ENCODE measurements around the gene THTPA.
A peak's percentile ranks its signal among the peaks of the same experiment; 100 is the strongest.

THTPA gene

DNA sequence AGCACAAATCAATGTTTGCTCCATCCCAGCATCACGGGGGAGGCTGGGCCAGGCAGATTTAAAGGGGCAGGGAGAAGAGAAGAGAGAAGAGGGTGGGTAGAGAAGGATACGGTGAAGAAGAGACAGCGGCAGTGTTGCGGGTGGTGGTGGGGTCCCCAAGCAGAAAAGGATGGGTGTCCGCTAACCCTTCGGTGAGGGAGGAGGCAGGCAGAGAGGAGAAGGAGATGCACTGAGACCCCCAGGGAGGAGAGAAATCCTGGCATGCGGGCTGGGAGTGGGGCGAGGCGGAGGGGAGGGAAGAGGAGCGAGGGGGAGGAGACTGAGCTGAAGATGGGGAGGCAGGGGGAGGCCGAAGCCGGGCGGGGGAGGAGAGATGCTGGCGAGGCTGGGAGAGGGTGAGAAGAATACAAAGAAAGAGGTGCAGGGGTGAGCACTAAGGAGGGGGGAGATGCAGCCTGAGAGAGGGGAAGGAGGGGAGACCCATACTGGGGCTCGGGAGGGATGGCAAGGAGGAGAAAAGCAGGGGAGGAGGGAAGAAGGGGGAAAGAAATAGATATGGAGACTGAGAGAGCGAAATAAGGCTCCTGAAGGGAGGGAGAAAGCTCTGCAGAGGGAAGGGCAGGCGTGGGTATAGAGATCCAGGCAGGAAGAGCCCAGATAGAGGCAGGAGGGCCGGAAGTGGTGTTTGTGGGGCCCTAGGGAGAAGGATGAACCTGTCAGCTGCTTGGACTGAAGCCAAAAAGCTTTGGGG lies 22.7 kb downstream of the THTPA start, which contains the start of gene JPH4:
JPH4 (minus strand) TSS at position 231 of the 751 bp plus-strand sequence. CDS start 1,337 bp downstream, outside the sequence.
- H2AFZ ChIP-seq (ENCODE audit: low read length) = peak within 1 kb of the TSS; percentile 95

DNA sequence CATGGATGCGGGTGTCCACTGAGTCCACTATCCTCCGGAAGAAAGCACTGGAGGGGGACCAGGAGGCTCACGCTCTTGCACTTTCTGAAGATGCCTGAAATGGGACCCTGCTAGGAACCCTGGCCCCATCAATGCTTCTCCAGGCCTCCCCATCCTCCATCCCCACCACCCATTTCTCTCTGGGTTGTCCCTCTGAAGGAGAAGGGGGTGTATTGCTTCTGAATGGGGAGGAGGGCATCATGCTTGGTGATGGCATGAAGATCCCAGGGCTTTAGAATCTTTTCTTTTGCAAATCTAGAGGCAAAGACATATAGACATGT lies 23.2 kb downstream of the THTPA start:
- H2AK5ac ChIP-seq (ENCODE audit: low read depth, low read length) = peak overlapping the region; percentile 64
- H3K4me2 ChIP-seq (ENCODE audit: insufficient read depth, low read length, poor library complexity, severe bottlenecking) = no peak overlapping the region
- H3K4me3 ChIP-seq (ENCODE audit: low read length in 2 of 2) = peak overlapping the region in 1 of 2 donors; percentile 48
- H2BK15ac ChIP-seq (ENCODE audit: low read length) = peak overlapping the region; percentile 99
- peak overlapping the region; percentile 62 for H3K27ac ChIP-seq (replicated peaks; ENCODE audit: low read length)
- peaks cover 19 to 55% (median 29%) of the 10 kb centered on the region in 3 experiments for H3K27me3 ChIP-seq (ENCODE audit: control insufficient read depth in 3 of 3, insufficient read depth in 3 of 3, low read depth in 1 of 3, low read length in 3 of 3)
- H3K23ac ChIP-seq (ENCODE audit: low read depth, low read length, poor library complexity) = no peak overlapping the region
- no peak overlapping the region for H2BK12ac ChIP-seq (ENCODE audit: low read length)
- H2BK120ac ChIP-seq (ENCODE audit: low read depth, low read length) = peak overlapping the region; percentile 65
- no peak for DNase-seq (ENCODE audit: low spot score)
- peak overlapping the region; percentile 89 for H3K18ac ChIP-seq (ENCODE audit: low read length)
- no peaks in the 10 kb centered on the region for H3K9me3 ChIP-seq (replicated peaks in 1 of 2; ENCODE audit: control insufficient read depth in 2 of 2, insufficient read depth in 1 of 2, low read depth in 1 of 2, low read length in 2 of 2)
- no peak overlapping the region for H3K4ac ChIP-seq (ENCODE audit: low read length)
- H2AFZ ChIP-seq (ENCODE audit: low read length) = peak overlapping the region; percentile 95
- peaks cover 3% of the 10 kb centered on the region for H3K79me1 ChIP-seq (ENCODE audit: low read depth, low read length)
- WGBS, 2 donors (ENCODE audit: extremely low coverage in 2 of 2, insufficient read length in 2 of 2, insufficient replicate concordance in 1 of 2) = no CpG with 5 or more reads among the region's 3 CpGs
- H3K4me1 ChIP-seq (ENCODE audit: control insufficient read depth in 2 of 2, insufficient read depth in 1 of 2, low read depth in 1 of 2, low read length in 2 of 2) = peaks cover 6 to 13% of the 10 kb centered on the region in 2 donors
- H3K14ac ChIP-seq (ENCODE audit: low read length) = peak overlapping the region; percentile 44
- peaks cover 0 to 2% of the 10 kb centered on the region in 2 donors for H3K36me3 ChIP-seq (replicated peaks in 1 of 2; ENCODE audit: control insufficient read depth in 2 of 2, insufficient read depth in 2 of 2, low read length in 2 of 2)
- no peak overlapping the region for H3K9ac ChIP-seq (ENCODE audit: low read depth, low read length, poor library complexity)
- no peak overlapping the region for H4K91ac ChIP-seq (ENCODE audit: low read depth, low read length, poor library complexity)
- peak overlapping the region; percentile 50 for H4K8ac ChIP-seq (ENCODE audit: low read depth, low read length)
- peak overlapping the region; percentile 88 for H2BK5ac ChIP-seq (ENCODE audit: low read length)

More for the DNA sequence above, 22.7 kb downstream of the THTPA start, which contains the start of gene JPH4:
- H4K91ac ChIP-seq (ENCODE audit: low read depth, low read length, poor library complexity) = no peak within 1 kb of the TSS
- WGBS, 2 donors (ENCODE audit: extremely low coverage in 2 of 2, insufficient read length in 2 of 2, insufficient replicate concordance in 1 of 2) = no CpG with 5 or more reads among the region's 18 CpGs
- peak within 1 kb of the TSS; percentile 48 to 80 for H3K4me3 ChIP-seq (ENCODE audit: low read length in 2 of 2)
- H2BK12ac ChIP-seq (ENCODE audit: low read length) = peak within 1 kb of the TSS; percentile 63
- H3K14ac ChIP-seq (ENCODE audit: low read length) = peak within 1 kb of the TSS; percentile 94
- peaks cover 0 to 2% of the 10 kb centered on the region in 2 donors for H3K36me3 ChIP-seq (replicated peaks in 1 of 2; ENCODE audit: control insufficient read depth in 2 of 2, insufficient read depth in 2 of 2, low read length in 2 of 2)
- peak within 1 kb of the TSS; percentile 62 for H3K27ac ChIP-seq (replicated peaks; ENCODE audit: low read length)
- H2AK5ac ChIP-seq (ENCODE audit: low read depth, low read length) = peak within 1 kb of the TSS; percentile 87
- peaks cover 3% of the 10 kb centered on the region for H3K79me1 ChIP-seq (ENCODE audit: low read depth, low read length)
- H3K23ac ChIP-seq (ENCODE audit: low read depth, low read length, poor library complexity) = no peak within 1 kb of the TSS
- peak within 1 kb of the TSS; percentile 79 for H3K4ac ChIP-seq (ENCODE audit: low read length)
- DNase-seq (ENCODE audit: low spot score) = no peak
- H3K9me3 ChIP-seq (replicated peaks in 1 of 2; ENCODE audit: control insufficient read depth in 2 of 2, insufficient read depth in 1 of 2, low read depth in 1 of 2, low read length in 2 of 2) = no peaks in the 10 kb centered on the region
- peak within 1 kb of the TSS; percentile 88 for H2BK5ac ChIP-seq (ENCODE audit: low read length)
- peak within 1 kb of the TSS; percentile 50 for H4K8ac ChIP-seq (ENCODE audit: low read depth, low read length)
- H3K9ac ChIP-seq (ENCODE audit: low read depth, low read length, poor library complexity) = peak within 1 kb of the TSS; percentile 50
- H2BK120ac ChIP-seq (ENCODE audit: low read depth, low read length) = peak within 1 kb of the TSS; percentile 65
- H2BK15ac ChIP-seq (ENCODE audit: low read length) = peak within 1 kb of the TSS; percentile 99
- peak within 1 kb of the TSS; percentile 88 for H3K4me2 ChIP-seq (ENCODE audit: insufficient read depth, low read length, poor library complexity, severe bottlenecking)
- H3K18ac ChIP-seq (ENCODE audit: low read length) = peak within 1 kb of the TSS; percentile 98
- H3K27me3 ChIP-seq (ENCODE audit: control insufficient read depth in 3 of 3, insufficient read depth in 3 of 3, low read depth in 1 of 3, low read length in 3 of 3) = peaks cover 19 to 57% (median 29%) of the 10 kb centered on the region in 3 experiments
- H3K4me1 ChIP-seq (ENCODE audit: control insufficient read depth in 2 of 2, insufficient read depth in 1 of 2, low read depth in 1 of 2, low read length in 2 of 2) = peaks cover 8 to 13% of the 10 kb centered on the region in 2 donors

DNA sequence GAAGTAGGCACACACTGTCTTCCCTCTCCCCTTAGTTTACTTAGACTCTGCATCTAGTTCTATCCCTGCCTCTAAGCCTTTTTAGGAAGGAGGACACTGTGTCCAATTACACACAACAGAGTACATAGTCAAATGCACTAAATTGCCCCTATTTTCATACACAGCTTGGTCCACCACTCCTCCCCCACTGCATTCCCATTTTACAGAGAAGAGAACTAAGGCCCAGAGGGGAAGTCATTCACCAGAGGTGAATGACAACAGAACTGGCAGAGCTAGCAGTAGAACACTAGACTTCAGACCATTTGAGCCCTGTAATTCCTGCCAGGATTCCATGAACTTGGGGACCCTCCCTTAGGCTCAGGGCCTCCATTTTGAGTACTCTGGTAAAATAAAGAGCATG lies 23.7 kb downstream of the THTPA start:
- no peaks in the 10 kb centered on the region for H3K9me3 ChIP-seq (replicated peaks in 1 of 2; ENCODE audit: control insufficient read depth in 2 of 2, insufficient read depth in 1 of 2, low read depth in 1 of 2, low read length in 2 of 2)
- peak overlapping the region; percentile 64 for H2AK5ac ChIP-seq (ENCODE audit: low read depth, low read length)
- H2BK120ac ChIP-seq (ENCODE audit: low read depth, low read length) = peak overlapping the region; percentile 65
- H3K4me1 ChIP-seq (ENCODE audit: control insufficient read depth in 2 of 2, insufficient read depth in 1 of 2, low read depth in 1 of 2, low read length in 2 of 2) = peaks cover 6 to 13% of the 10 kb centered on the region in 2 donors
- H3K23ac ChIP-seq (ENCODE audit: low read depth, low read length, poor library complexity) = no peak overlapping the region
- no peak overlapping the region for H2BK12ac ChIP-seq (ENCODE audit: low read length)
- peaks cover 0 to 2% of the 10 kb centered on the region in 2 donors for H3K36me3 ChIP-seq (replicated peaks in 1 of 2; ENCODE audit: control insufficient read depth in 2 of 2, insufficient read depth in 2 of 2, low read length in 2 of 2)
- no peak overlapping the region for H4K91ac ChIP-seq (ENCODE audit: low read depth, low read length, poor library complexity)
- H2BK5ac ChIP-seq (ENCODE audit: low read length) = no peak overlapping the region
- H3K4me2 ChIP-seq (ENCODE audit: insufficient read depth, low read length, poor library complexity, severe bottlenecking) = no peak overlapping the region
- no peak overlapping the region for H3K4me3 ChIP-seq (ENCODE audit: low read length in 2 of 2)
- H4K8ac ChIP-seq (ENCODE audit: low read depth, low read length) = no peak overlapping the region
- peaks cover 3% of the 10 kb centered on the region for H3K79me1 ChIP-seq (ENCODE audit: low read depth, low read length)
- peaks cover 19 to 50% (median 29%) of the 10 kb centered on the region in 3 experiments for H3K27me3 ChIP-seq (ENCODE audit: control insufficient read depth in 3 of 3, insufficient read depth in 3 of 3, low read depth in 1 of 3, low read length in 3 of 3)
- peak overlapping the region; percentile 62 for H3K27ac ChIP-seq (replicated peaks; ENCODE audit: low read length)
- peak overlapping the region; percentile 44 for H3K14ac ChIP-seq (ENCODE audit: low read length)
- DNase-seq (ENCODE audit: low spot score) = no peak
- peak overlapping the region; percentile 47 for H3K9ac ChIP-seq (ENCODE audit: low read depth, low read length, poor library complexity)
- peak overlapping the region; percentile 45 for H3K18ac ChIP-seq (ENCODE audit: low read length)
- peak overlapping the region; percentile 99 for H2BK15ac ChIP-seq (ENCODE audit: low read length)
- no peak overlapping the region for H2AFZ ChIP-seq (ENCODE audit: low read length)
- no peak overlapping the region for H3K4ac ChIP-seq (ENCODE audit: low read length)

DNA sequence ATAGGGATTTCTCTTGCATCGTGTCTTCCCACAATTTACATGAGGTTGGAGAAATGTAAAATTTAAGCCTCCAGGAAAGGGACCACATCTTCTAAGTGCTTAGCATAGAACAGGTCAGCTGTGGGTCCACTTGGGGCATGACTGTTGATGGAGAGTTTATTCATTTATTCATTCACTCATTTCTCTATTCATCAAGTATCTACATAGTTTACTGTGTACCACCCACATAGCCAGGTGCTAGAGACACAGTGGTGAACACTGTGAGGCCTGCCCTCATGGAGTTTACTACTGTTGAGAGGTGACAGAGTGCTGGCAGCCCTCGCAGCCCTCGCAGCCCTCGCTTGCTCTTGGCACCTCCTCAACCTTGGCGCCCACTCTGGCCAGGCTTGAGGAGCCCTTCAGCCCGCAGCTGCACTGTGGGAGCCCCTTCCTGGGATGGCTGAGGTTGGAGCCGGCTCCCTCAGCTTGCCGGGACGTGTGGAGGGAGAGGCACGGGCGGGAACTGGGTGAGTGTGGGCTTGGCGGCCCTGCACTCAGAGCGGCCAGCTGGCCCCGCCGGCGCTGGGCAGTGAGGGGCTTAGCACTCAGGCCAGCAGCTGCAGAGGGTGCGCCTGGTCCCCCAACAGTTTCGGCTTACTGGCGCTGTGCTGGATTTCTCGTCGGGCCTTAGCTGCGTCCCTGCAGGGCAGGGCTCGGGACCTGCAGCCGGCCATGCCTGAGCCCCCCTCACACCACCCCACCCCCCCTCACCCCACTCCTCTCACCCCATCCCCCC lies 24.3 kb downstream of the THTPA start:
- H3K9me3 ChIP-seq (replicated peaks in 1 of 2; ENCODE audit: control insufficient read depth in 2 of 2, insufficient read depth in 1 of 2, low read depth in 1 of 2, low read length in 2 of 2) = no peaks in the 10 kb centered on the region
- H4K8ac ChIP-seq (ENCODE audit: low read depth, low read length) = no peak overlapping the region
- peaks cover 6 to 13% of the 10 kb centered on the region in 2 donors for H3K4me1 ChIP-seq (ENCODE audit: control insufficient read depth in 2 of 2, insufficient read depth in 1 of 2, low read depth in 1 of 2, low read length in 2 of 2)
- no peak for DNase-seq (ENCODE audit: low spot score)
- WGBS, 2 donors (ENCODE audit: extremely low coverage in 2 of 2, insufficient read length in 2 of 2, insufficient replicate concordance in 1 of 2) = no CpG with 5 or more reads among the region's 24 CpGs
- H3K4me2 ChIP-seq (ENCODE audit: insufficient read depth, low read length, poor library complexity, severe bottlenecking) = no peak overlapping the region
- no peak overlapping the region for H3K4me3 ChIP-seq (ENCODE audit: low read length in 2 of 2)
- H2BK12ac ChIP-seq (ENCODE audit: low read length) = peak overlapping the region; percentile 93
- no peak overlapping the region for H3K27ac ChIP-seq (replicated peaks; ENCODE audit: low read length)
- no peak overlapping the region for H3K14ac ChIP-seq (ENCODE audit: low read length)
- peak overlapping the region; percentile 84 for H2AK5ac ChIP-seq (ENCODE audit: low read depth, low read length)
- peaks cover 0 to under 1% of the 10 kb centered on the region in 2 donors for H3K36me3 ChIP-seq (replicated peaks in 1 of 2; ENCODE audit: control insufficient read depth in 2 of 2, insufficient read depth in 2 of 2, low read length in 2 of 2)
- H2AFZ ChIP-seq (ENCODE audit: low read length) = no peak overlapping the region
- H3K79me1 ChIP-seq (ENCODE audit: low read depth, low read length) = peaks cover 3% of the 10 kb centered on the region
- H2BK120ac ChIP-seq (ENCODE audit: low read depth, low read length) = no peak overlapping the region
- H3K9ac ChIP-seq (ENCODE audit: low read depth, low read length, poor library complexity) = no peak overlapping the region
- no peak overlapping the region for H2BK15ac ChIP-seq (ENCODE audit: low read length)
- H4K91ac ChIP-seq (ENCODE audit: low read depth, low read length, poor library complexity) = no peak overlapping the region
- H3K23ac ChIP-seq (ENCODE audit: low read depth, low read length, poor library complexity) = no peak overlapping the region
- no peak overlapping the region for H3K4ac ChIP-seq (ENCODE audit: low read length)
- peak overlapping the region; percentile 70 for H3K18ac ChIP-seq (ENCODE audit: low read length)
- no peak overlapping the region for H2BK5ac ChIP-seq (ENCODE audit: low read length)
- H3K27me3 ChIP-seq (ENCODE audit: control insufficient read depth in 3 of 3, insufficient read depth in 3 of 3, low read depth in 1 of 3, low read length in 3 of 3) = peaks cover 18 to 44% (median 24%) of the 10 kb centered on the region in 3 experiments
